ENCODE data around the gene BUD13.

Gene BUD13

DNA sequence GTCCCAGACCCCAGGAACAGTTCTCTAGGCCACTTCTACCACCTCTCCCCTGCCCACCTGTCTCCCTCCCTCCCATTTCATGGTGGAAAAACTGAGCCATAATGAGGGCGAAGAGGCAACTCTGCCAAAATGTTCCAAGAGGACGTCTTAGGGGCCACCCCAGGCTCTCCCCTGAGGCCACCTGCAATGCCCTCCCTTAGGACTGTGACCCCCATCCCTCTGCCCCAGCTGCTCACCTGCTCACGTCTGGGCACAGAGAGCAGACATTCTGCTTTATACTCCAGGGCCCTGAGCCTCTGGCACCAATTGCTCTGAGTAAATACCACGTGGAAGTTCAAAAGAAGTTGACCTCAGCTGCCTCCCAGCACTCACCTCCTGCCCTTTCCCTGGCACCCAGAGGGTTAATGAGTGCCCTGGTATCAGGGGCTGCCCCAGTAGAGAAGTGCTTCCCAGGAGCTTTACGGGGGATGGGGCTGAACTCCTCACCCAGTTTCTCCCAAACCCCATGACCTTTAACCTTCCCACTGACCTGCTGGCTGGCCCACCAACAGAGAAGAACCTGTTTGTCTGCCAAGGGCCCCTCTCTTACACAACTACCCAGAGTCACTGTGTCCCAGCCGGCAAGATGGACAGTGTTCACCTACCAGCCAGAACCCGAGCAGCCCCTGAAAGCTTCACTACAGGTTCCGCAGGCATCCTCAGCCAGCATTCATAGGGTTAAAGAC, 19.5 kb upstream of the BUD13 start:
- TF ChIP-seq CTCF (IDR thresholded peaks at IDR 0.05; ENCODE audit: low read depth, low read length) = no peak
- H3K4me3 ChIP-seq (ENCODE audit: low read depth, low read length) = no peak overlapping the region

DNA sequence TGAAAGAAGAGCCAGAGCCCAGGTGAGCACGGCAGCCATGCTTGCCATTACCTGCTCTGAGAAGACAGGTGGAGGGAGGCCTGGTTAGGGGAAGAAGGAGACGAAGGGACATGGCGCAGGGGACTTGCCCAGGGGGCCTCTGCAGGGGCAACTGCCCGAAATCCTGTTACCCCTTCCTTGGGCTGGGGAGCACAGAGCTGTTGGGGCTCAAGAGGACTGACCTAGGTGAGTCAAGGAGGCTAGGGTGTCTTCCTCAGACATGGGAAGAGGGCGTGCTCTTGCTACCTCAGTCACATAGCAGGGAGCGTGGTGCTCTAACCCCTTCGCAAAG, 19.0 kb upstream of the BUD13 start, which contains the start of gene APOA5:
Gene APOA5, minus strand, starts transcription at position 67 of the 331 bp plus-strand sequence. Its CDS starts 19 bp downstream, at position 48.
- TF ChIP-seq CTCF (IDR thresholded peaks at IDR 0.05; ENCODE audit: low read depth, low read length) = no peak
- no peak within 1 kb of the TSS for H3K4me3 ChIP-seq (ENCODE audit: low read depth, low read length)

DNA sequence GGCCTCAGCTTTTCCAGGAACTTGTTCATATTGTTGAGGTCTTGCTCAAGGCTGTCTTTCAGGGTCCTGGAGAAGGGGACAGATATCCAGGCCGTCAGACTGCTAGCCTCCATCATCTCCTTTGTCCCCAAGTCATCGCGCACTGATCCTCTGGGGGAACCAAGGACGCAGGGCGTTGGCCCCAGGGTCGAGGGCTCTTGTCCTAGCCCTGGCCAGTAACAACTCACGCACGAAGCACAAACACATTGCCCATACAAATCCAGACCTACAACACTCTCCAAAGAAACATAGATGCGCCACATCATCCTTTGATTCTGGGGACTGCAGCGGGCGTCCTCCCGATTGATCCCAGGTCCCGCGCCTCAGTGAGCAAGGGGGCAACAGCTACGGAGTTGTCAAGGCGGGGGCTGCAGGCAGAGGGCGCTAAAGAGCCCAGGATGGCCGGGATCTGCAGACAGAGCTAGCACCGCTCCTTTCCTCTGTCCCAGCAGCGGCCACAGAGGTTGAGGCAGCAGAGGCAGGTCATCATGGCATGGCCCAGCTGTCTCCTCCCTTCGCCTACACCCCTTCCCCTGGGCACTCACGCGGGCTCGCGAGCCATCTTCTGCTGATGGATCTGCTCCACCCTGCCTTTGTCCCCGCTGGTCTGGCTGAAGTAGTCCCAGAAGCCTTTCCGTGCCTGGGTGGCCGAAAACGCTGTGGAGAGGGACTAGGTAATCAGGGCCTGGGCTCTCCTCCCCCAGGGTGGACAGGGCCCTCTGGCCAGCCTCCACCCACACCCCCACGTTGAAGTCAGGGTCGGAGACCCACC, 18.4 kb upstream of the BUD13 start:
- peak; percentile 90 for TF ChIP-seq CTCF (IDR thresholded peaks at IDR 0.05; ENCODE audit: low read depth, low read length)
- H3K4me3 ChIP-seq (ENCODE audit: low read depth, low read length) = no peak overlapping the region

- no peak for TF ChIP-seq CTCF (IDR thresholded peaks at IDR 0.05; ENCODE audit: low read depth, low read length)
Observed at GRCh38 chr11:116790167-116791001, 17.6 kb upstream of the BUD13 start.

GRCh38 chr11:116788975-116789374, 16.2 kb upstream of the BUD13 start:
- H3K4me3 ChIP-seq (ENCODE audit: low read depth, low read length) = no peak overlapping the region
- TF ChIP-seq CTCF (IDR thresholded peaks at IDR 0.05; ENCODE audit: low read depth, low read length) = no peak

More at GRCh38 chr11:116790167-116791001, 17.6 kb upstream of the BUD13 start:
- no peak overlapping the region for H3K4me3 ChIP-seq (ENCODE audit: low read depth, low read length)

DNA sequence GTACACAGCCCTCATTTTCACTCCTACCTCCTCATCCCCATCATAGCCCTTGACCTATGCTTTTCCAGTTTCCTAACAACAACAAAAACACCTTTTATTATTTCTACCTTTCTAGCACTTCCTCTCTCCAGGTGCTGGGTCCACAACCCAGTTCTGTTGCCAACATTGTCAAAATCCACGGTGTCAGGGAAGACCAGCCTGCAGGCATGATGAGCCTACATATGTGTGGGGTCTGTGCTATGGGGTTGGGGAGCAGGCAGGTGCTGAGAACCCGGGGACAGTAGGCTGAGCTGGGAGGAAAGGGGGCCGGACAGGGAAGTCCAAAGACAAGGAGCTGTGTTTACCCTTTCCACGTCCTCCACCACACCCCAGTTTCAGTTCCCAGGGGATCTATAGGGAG, 15.7 kb upstream of the BUD13 start:
- H3K4me3 ChIP-seq (ENCODE audit: low read depth, low read length) = peak overlapping the region; percentile 90
- no peak for TF ChIP-seq CTCF (IDR thresholded peaks at IDR 0.05; ENCODE audit: low read depth, low read length)

Data from WI38 (cell line).